Measurements from ENCODE around the gene RAMP3. TPM values are rescaled to one million over a fixed set of nuclear protein-coding genes. Genes with fewer than 3 reads are reported as not detected.

Gene RAMP3
- total RNA-seq, 1 donor from 2014 or later: not detected

DNA sequence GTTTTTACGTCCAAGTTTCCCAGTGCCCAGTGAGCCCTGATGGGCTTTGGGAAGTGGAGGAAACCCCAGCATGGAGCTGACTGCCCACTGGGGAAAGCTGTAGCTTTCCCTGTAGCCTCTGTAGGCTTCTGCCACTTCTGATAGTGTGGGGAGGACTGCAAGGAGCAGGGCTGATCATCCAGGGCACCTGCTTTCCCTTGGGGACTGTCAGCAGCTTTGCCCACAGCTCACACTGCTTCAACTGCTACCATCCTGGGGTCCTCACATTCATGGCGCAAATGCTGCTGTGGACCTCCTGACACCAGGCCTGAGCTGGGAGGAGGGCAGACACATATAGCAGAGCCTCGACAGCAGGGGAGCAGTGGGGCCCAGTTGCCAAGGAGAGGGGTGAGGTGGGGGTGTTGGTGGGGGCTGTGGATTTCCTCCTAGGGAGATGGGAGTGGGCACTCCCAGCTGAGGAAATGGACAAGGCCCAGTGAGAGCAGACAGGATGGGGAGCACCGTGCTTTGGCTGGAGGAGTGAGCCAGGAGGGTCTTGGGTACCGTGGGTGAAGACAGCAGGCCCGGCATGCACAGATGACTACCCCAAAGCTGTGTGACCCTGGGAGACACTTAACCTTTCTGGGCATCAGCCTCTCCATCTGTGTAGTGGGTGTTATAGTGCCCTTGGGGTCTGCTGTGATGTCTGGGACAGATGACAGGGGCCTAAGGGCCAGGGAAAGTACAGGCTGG lies 16.2 kb downstream of the RAMP3 start:
- no peak overlapping the region for H3K4me3 Mint-ChIP-seq (ENCODE audit: unreplicated experiment)
- H3K9me3 Mint-ChIP-seq (ENCODE audit: low read depth): peaks cover 7% of the 10 kb centered on the region
- H3K27me3 Mint-ChIP-seq (ENCODE audit: low read depth): peaks cover 23% of the 10 kb centered on the region
- DNase-seq (ENCODE audit: low spot score): peak; percentile 72
- TF ChIP-seq, protein P1, sequence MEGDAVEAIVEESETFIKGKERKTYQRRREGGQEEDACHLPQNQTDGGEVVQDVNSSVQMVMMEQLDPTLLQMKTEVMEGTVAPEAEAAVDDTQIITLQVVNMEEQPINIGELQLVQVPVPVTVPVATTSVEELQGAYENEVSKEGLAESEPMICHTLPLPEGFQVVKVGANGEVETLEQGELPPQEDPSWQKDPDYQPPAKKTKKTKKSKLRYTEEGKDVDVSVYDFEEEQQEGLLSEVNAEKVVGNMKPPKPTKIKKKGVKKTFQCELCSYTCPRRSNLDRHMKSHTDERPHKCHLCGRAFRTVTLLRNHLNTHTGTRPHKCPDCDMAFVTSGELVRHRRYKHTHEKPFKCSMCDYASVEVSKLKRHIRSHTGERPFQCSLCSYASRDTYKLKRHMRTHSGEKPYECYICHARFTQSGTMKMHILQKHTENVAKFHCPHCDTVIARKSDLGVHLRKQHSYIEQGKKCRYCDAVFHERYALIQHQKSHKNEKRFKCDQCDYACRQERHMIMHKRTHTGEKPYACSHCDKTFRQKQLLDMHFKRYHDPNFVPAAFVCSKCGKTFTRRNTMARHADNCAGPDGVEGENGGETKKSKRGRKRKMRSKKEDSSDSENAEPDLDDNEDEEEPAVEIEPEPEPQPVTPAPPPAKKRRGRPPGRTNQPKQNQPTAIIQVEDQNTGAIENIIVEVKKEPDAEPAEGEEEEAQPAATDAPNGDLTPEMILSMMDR (IDR thresholded peaks at IDR 0.05): no peak
- H3K36me3 Mint-ChIP-seq (ENCODE audit: low read depth): no peaks in the 10 kb centered on the region
- no peak overlapping the region for H3K27ac Mint-ChIP-seq (ENCODE audit: unreplicated experiment)
- peaks cover 2% of the 10 kb centered on the region for H3K4me1 Mint-ChIP-seq (ENCODE audit: low read depth)

GRCh38 chr7:45174328-45174610 lies 16.7 kb downstream of the RAMP3 start:
- peaks cover 3% of the 10 kb centered on the region for H3K9me3 Mint-ChIP-seq (ENCODE audit: low read depth)

DNA sequence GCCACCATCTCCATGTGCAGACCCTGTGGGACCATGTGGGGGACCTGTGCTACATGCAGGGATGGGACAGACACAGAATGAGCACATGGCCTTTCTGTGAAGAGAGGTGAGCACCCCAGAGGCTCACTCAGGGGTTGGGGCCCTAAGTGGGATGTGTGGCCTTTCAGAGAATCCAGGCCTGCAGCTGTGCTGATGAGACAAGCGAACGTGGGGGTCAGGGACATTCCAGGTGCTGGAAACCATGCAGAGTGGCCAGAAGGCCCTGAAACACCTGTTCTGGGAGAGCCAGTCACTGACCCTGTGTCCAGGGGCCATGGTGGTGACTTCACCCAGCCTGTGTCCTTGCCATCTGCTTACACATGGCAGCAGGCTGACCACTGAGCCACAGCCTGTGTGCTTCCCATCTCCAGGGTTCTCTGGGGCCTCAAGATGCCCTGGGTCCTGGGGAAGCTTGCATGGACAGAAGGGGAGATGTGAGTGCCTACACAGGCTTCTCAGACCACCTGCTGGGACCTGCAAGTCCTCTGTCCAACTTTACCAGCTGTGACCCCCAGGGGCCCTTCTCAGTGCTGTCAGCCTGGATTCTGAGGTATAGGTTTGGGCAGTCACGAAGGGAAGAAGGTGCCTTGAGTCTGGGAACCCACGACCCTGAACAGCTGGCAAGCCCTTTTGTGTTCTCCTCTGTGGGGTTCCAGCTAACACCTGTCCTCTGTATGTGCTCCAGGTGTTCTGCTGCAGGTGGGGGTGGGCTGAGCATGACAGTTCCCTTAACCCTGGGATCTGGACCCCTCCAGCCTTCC lies 17.6 kb downstream of the RAMP3 start:
- DNase-seq (ENCODE audit: low spot score): peak; percentile 72
- no peak overlapping the region for H3K4me3 Mint-ChIP-seq (ENCODE audit: unreplicated experiment)
- H3K4me1 Mint-ChIP-seq (ENCODE audit: low read depth): peaks cover 2% of the 10 kb centered on the region
- no peak overlapping the region for H3K27ac Mint-ChIP-seq (ENCODE audit: unreplicated experiment)
- H3K27me3 Mint-ChIP-seq (ENCODE audit: low read depth): peaks cover 25% of the 10 kb centered on the region
- no peaks in the 10 kb centered on the region for H3K9me3 Mint-ChIP-seq (ENCODE audit: low read depth)
- TF ChIP-seq, protein P1 (IDR thresholded peaks at IDR 0.05): no peak
- H3K36me3 Mint-ChIP-seq (ENCODE audit: low read depth): no peaks in the 10 kb centered on the region

More at GRCh38 chr7:45174328-45174610, 16.7 kb downstream of the RAMP3 start:
- no peak overlapping the region for H3K4me3 Mint-ChIP-seq (ENCODE audit: unreplicated experiment)
- no peak overlapping the region for H3K27ac Mint-ChIP-seq (ENCODE audit: unreplicated experiment)
- peaks cover 25% of the 10 kb centered on the region for H3K27me3 Mint-ChIP-seq (ENCODE audit: low read depth)
- H3K4me1 Mint-ChIP-seq (ENCODE audit: low read depth): peaks cover 2% of the 10 kb centered on the region
- no peaks in the 10 kb centered on the region for H3K36me3 Mint-ChIP-seq (ENCODE audit: low read depth)
- DNase-seq (ENCODE audit: low spot score): peak; percentile 56
- TF ChIP-seq, protein P1 (IDR thresholded peaks at IDR 0.05): no peak

- H3K27ac Mint-ChIP-seq (ENCODE audit: unreplicated experiment): no peak overlapping the region
- peak; percentile 35 for DNase-seq (ENCODE audit: low spot score)
- H3K36me3 Mint-ChIP-seq (ENCODE audit: low read depth): no peaks in the 10 kb centered on the region
- no peaks in the 10 kb centered on the region for H3K9me3 Mint-ChIP-seq (ENCODE audit: low read depth)
- H3K4me3 Mint-ChIP-seq (ENCODE audit: unreplicated experiment): no peak overlapping the region
- peaks cover under 1% of the 10 kb centered on the region for H3K4me1 Mint-ChIP-seq (ENCODE audit: low read depth)
- H3K27me3 Mint-ChIP-seq (ENCODE audit: low read depth): peaks cover 28% of the 10 kb centered on the region
- TF ChIP-seq, protein P1 (IDR thresholded peaks at IDR 0.05): no peak
Measured at GRCh38 chr7:45176091-45176490, 18.5 kb downstream of the RAMP3 start.

- Mint-ChIP-seq H3K27me3 (ENCODE audit: low read depth) (peaks cover 34% of the 10 kb centered on the region), H3K27ac (ENCODE audit: unreplicated experiment) (no peak overlapping the region), H3K4me3 (ENCODE audit: unreplicated experiment) (no peak overlapping the region), H3K4me1 (ENCODE audit: low read depth) (no peaks in the 10 kb centered on the region), H3K36me3 (ENCODE audit: low read depth) (no peaks in the 10 kb centered on the region), H3K9me3 (ENCODE audit: low read depth) (no peaks in the 10 kb centered on the region)
- DNase-seq (ENCODE audit: low spot score): peak; percentile 75
- TF ChIP-seq, protein P1 (IDR thresholded peaks at IDR 0.05): no peak
Measured at GRCh38 chr7:45176886-45177731, 19.5 kb downstream of the RAMP3 start.

Data from chondrocyte (in vitro differentiated cells).